ENCODE results near the gene TTC13. TPM values are rescaled to one million over a fixed set of nuclear protein-coding genes. Genes with fewer than 3 reads are reported as not detected.
A peak's percentile ranks its signal among the peaks of the same experiment; 100 is the strongest.

TTC13 gene
- total and polyA plus RNA-seq, 10 of the 15 experiments (the other 5 are each of a cell fraction or from before 2014, with no cell fraction given) = 5.8 to 30.8 (median 18.5) TPM

- Histone ChIP-seq H3K27ac (ENCODE audit: control insufficient read depth, insufficient read depth) (peak overlapping the region; percentile 58), H3K4me2 (ENCODE audit: control insufficient read depth, insufficient read depth) (peak overlapping the region; percentile 67), H2AFZ (ENCODE audit: control insufficient read depth, low read depth, low read length) (0 out of 2 replicates have a peak overlapping the region, but pooled peaks have one; percentile 80), H3K79me2 (ENCODE audit: control insufficient read depth, insufficient read depth, low read length) (peaks cover 48% of the 10 kb centered on the region), H3K4me3 (peak overlapping the region; percentile 84; the same call in 1 of the 2 replicates), H3K36me3 (ENCODE audit: control insufficient read depth in 2 of 2, insufficient read depth in 2 of 2, low read length in 1 of 2) (peaks cover 0 to 4% of the 10 kb centered on the region in 2 experiments; a peak in 2 of 4 replicates), H3K9ac (ENCODE audit: control insufficient read depth, insufficient read depth, low read length) (peak overlapping the region; percentile 43), H4K20me1 (ENCODE audit: control insufficient read depth, insufficient read depth) (no peaks in the 10 kb centered on the region), H3K27me3 (replicated peaks in 1 of 2; ENCODE audit: control insufficient read depth in 2 of 2, insufficient read depth in 2 of 2, low read length in 1 of 2) (no peaks in the 10 kb centered on the region), H3K9me3 (replicated peaks; ENCODE audit: control insufficient read depth, insufficient read depth, low read length) (no peaks in the 10 kb centered on the region), H3K4me1 (ENCODE audit: control insufficient read depth, insufficient read depth, low read length) (peaks cover 13% of the 10 kb centered on the region; the same call in 1 of the 2 replicates)
- ChIA-PET POLR2A (interaction anchor here (0.7 kb wide), 1 partner anchor 26 kb away, joined by 3 read pairs; no protein-coding TSS in a partner anchor), RAD21 (ENCODE audit: unreplicated experiment) (interaction anchor here (0.7 to 2.1 kb wide), 3 partner anchors 46 to 112 kb away, joined by 3 to 5 read pairs (median 3); no protein-coding TSS in a partner anchor), SMC1A (ENCODE audit: uncharacterized antibody, unreplicated experiment) (interaction anchor here (1.5 to 7.2 kb wide), 4 partner anchors 9 to 59 kb away, joined by 3 to 69 read pairs (median 12); no protein-coding TSS in a partner anchor), CTCF (interaction anchor here (0.7 to 1.6 kb wide), 4 partner anchors 57 to 337 kb away, joined by 3 to 6 read pairs (median 5); no protein-coding TSS in a partner anchor)
- ATAC-seq (peak; percentile 4; the same call in 1 of the 3 replicates), DNase-seq (ENCODE audit: low read depth, low spot score) (no peak), FAIRE-seq (no peak)
- BruUV-seq (replicated peaks) = no TSS peak
- intact Hi-C loops (cut with micrococcal nuclease; ENCODE audit: unreplicated experiment) (loop anchor here (2.0 to 5.0 kb wide), 3 partner anchors 63 to 338 kb away; partner anchors contain the start of gene COG2), in situ Hi-C loops (cut with MboI) (no loop called here)
- WGBS (ENCODE audit: insufficient coverage, insufficient replicate concordance, low lambda C conversion rate, missing lambda C conversion rate) = 24% methylated on average over 4 of the region's 4 CpGs
- TF ChIP-seq NR2C2 (IDR thresholded peaks at IDR 0.05; ENCODE audit: borderline replicate concordance, control insufficient read depth, insufficient read length, low read depth) = no peak
- peak; percentile 71 for TF ChIP-seq RUNX3 (IDR thresholded peaks at IDR 0.05; ENCODE audit: low read length)
Observed at GRCh38 chr1:230979952-230980351, 1.3 kb upstream of the TTC13 start.

GRCh38 chr1:230979389-230979716, 692 bp upstream of the TTC13 start:
- intact Hi-C loops (cut with micrococcal nuclease; ENCODE audit: unreplicated experiment) = loop anchor here (2.0 to 5.0 kb wide), 3 partner anchors 63 to 337 kb away; partner anchors contain the start of gene COG2
- RAD21 ChIA-PET (ENCODE audit: unreplicated experiment) = interaction anchor here (0.7 to 3.8 kb wide), 7 partner anchors 21 to 113 kb away, joined by 3 to 24 read pairs (median 3); no protein-coding TSS in a partner anchor
- ATAC-seq (no peak), DNase-seq (ENCODE audit: low read depth, low spot score) (no peak), FAIRE-seq (no peak)
- in situ Hi-C loops (cut with MboI) = no loop called here
- TF ChIP-seq PML (IDR thresholded peaks at IDR 0.05; ENCODE audit: low read length) = 0 out of 2 replicates have a peak, but pooled peaks have one; percentile 5
- TF ChIP-seq ZBTB33 (IDR thresholded peaks at IDR 0.05) = no peak
- no peak for TF ChIP-seq STAT1 (conservative IDR thresholded peaks at IDR 0.05)
- TF ChIP-seq SKIL (IDR thresholded peaks at IDR 0.05; ENCODE audit: low read depth, poor library complexity, severe bottlenecking) = peak; percentile 3
- H3K27ac ChIP-seq (ENCODE audit: control insufficient read depth, insufficient read depth) = peak overlapping the region; percentile 58
- no peaks in the 10 kb centered on the region for H4K20me1 ChIP-seq (ENCODE audit: control insufficient read depth, insufficient read depth)
- peaks cover 13% of the 10 kb centered on the region; the same call in 1 of the 2 replicates for H3K4me1 ChIP-seq (ENCODE audit: control insufficient read depth, insufficient read depth, low read length)
- H3K9ac ChIP-seq (ENCODE audit: control insufficient read depth, insufficient read depth, low read length) = peak overlapping the region; percentile 43
- SMC1A ChIA-PET (ENCODE audit: uncharacterized antibody, unreplicated experiment) = interaction anchor here (0.9 to 7.2 kb wide), 7 partner anchors 9 to 112 kb away, joined by 3 to 69 read pairs (median 3); no protein-coding TSS in a partner anchor
- H3K4me2 ChIP-seq (ENCODE audit: control insufficient read depth, insufficient read depth) = peak overlapping the region; percentile 67
- POLR2A ChIA-PET = interaction anchor here (0.6 to 1.9 kb wide), 2 partner anchors 21 to 247 kb away, joined by 6 to 8 read pairs; no protein-coding TSS in a partner anchor
- H3K27me3 ChIP-seq (replicated peaks in 1 of 2; ENCODE audit: control insufficient read depth in 2 of 2, insufficient read depth in 2 of 2, low read length in 1 of 2) = no peaks in the 10 kb centered on the region
- CTCF ChIA-PET = interaction anchor here (0.5 to 1.6 kb wide), 9 partner anchors 46 to 336 kb away, joined by 3 to 6 read pairs (median 4); no protein-coding TSS in a partner anchor
- peak overlapping the region; percentile 80 for H2AFZ ChIP-seq (ENCODE audit: control insufficient read depth, low read depth, low read length)
- H3K4me3 ChIP-seq = peak overlapping the region; percentile 84
- BruUV-seq (replicated peaks) = TSS peak; percentile 83
- WGBS (ENCODE audit: insufficient coverage, insufficient replicate concordance, low lambda C conversion rate, missing lambda C conversion rate) = 3% methylated on average over 12 of the region's 12 CpGs
- no peaks in the 10 kb centered on the region for H3K9me3 ChIP-seq (replicated peaks; ENCODE audit: control insufficient read depth, insufficient read depth, low read length)
- peaks cover 48% of the 10 kb centered on the region for H3K79me2 ChIP-seq (ENCODE audit: control insufficient read depth, insufficient read depth, low read length)
- H3K36me3 ChIP-seq (ENCODE audit: control insufficient read depth in 2 of 2, insufficient read depth in 2 of 2, low read length in 1 of 2) = peaks cover 0 to 4% of the 10 kb centered on the region in 2 experiments; a peak in 2 of 4 replicates

Measured in GM12878 (cell line).